Stomach (tissue), 9 donors: Measurements from ENCODE around the gene SURF1. TPM values are rescaled to one million over a fixed set of nuclear protein-coding genes. Genes with fewer than 3 reads are reported as not detected.

ENCODE experiments used
- DNase-seq, 2 donors: peaks; one replicate each; pipeline versions ENCODE4 v3.0.0 to v3.0.0-alpha.2; 2013 to 2019
- H3K27ac ChIP-seq, 5 donors: fragments of 200-600 bp in 4 of 5; sonication (generic) in 4 of 5; one replicate each; pipeline ENCODE4 v1.5.1; 2013 to 2019; ENCODE audit warnings: mild to moderate bottlenecking in 1 of 5, moderate library complexity in 1 of 5
- H3K27me3 ChIP-seq, 3 donors: fragments of 200-600 bp; sonication (generic); one replicate each; pipeline ENCODE4 v1.5.1; 2017 to 2019; ENCODE audit warnings: mixed run types in 1 of 3
- H3K36me3 ChIP-seq, 4 donors: fragments of 200-600 bp; sonication (generic); 1 replicate in 3 of 4; 2 replicates in 1 of 4; pipeline ENCODE4 v1.5.1; 2016 to 2019
- H3K4me1 ChIP-seq, 4 donors: fragments of 200-600 bp; sonication (generic); one replicate each; pipeline ENCODE4 v1.5.1; 2016 to 2019
- H3K4me3 ChIP-seq, 4 donors: fragments of 200-600 bp; sonication (generic) in 3 of 4; one replicate each; pipeline ENCODE4 v1.5.1; 2016 to 2019; ENCODE audit warnings: mild to moderate bottlenecking in 1 of 4
- H3K9me3 ChIP-seq, 4 donors: fragments of 200-600 bp; sonication (generic); one replicate each; pipeline ENCODE4 v1.5.1; 2016 to 2019
- EP300 ChIP-seq: sonication (generic); formaldehyde crosslinking; IDR thresholded peaks from one replicate; pipeline ENCODE4 v1.6.1; 2017; ENCODE audit warnings: antibody characterized with exemption
- POLR2A ChIP-seq, 4 donors: fragments of 450-650 bp; IDR thresholded peaks; one replicate each; pipeline ENCODE4 v1.6.1; 2016; ENCODE audit warnings: antibody characterized with exemption in 4 of 4, control low read depth in 2 of 4, mild to moderate bottlenecking in 1 of 4, moderate library complexity in 1 of 4
- POLR2AphosphoS5 ChIP-seq, 3 donors: sonication (generic); formaldehyde crosslinking; IDR thresholded peaks; one replicate each; pipeline ENCODE4 v1.6.1; 2016; ENCODE audit warnings: antibody characterized with exemption in 3 of 3
- WGBS, 5 donors: extraction: QIAGEN DNeasy Blood & Tissue Kit in 3 of 5; methylation state at CpG; one replicate each; pipeline versions ENCODE4 v1.1.5 to v1.1.7; 2013 to 2018; 5-methylcytosine and 5-hydroxymethylcytosine counted together
- intact Hi-C: fragments of 100-400 bp; cut with DNase I; formaldehyde crosslinking; loops from one replicate; pipeline ENCODE4 v1.15.1; 2023; ENCODE audit warnings: low total_unique reads
- polyA plus RNA-seq, 3 donors: library from polyadenylated mRNA; stranded (reverse); fragments of 200-250 nt; gene quantifications; one replicate each; pipeline ENCODE4 v1.2.3, GENCODE V29; 2013
- total RNA-seq, 5 donors: library from RNA; depleted of rRNA; stranded (reverse); fragments of >200 nt; gene quantifications; one replicate each; pipeline versions ENCODE4 v1.1.0 to v1.2.3, GENCODE V29; 2014 to 2016
- TF ChIP-seq, protein P1 (sequence below), 7 experiments: fragments of 450-650 bp in 4 of 7; fragments of 200-600 bp in 3 of 7; sonication (generic) in 3 of 7; IDR thresholded peaks; one replicate each; pipeline ENCODE4 v1.5.1; 2016 to 2019; ENCODE audit warnings: antibody characterized with exemption in 7 of 7, control low read depth in 2 of 7, mild to moderate bottlenecking in 1 of 7
- donor health status: healthy with polysubstance abuse.
- donor health status: Bipolar disorder and iron deficiency.
- donor health status: healthy.

Gene SURF1
- total and polyA plus RNA-seq, 8 donors = 1.7 to 118 (median 45.3) TPM

DNA sequence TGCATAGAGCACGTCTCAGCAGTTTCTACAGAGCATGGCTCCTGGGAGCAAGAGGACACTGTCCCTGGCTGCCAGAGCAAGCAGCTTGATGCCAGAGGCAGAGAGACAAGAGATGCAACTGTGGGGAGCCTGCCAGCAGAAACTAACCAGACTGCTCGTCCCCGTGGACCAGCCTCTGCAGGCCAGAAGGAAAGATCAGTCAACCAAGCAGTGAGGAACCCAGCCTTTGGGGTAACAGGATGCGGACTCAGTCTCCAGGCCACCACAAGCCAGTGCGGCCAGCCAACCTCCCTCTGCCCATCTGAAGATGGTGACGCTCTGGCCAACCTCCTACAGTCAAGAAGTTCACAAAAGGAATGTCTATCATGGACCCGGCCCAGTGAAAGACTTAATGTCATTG lies 15.9 kb upstream of the SURF1 start:
- peak overlapping the region in 4 of 5 donors; percentile 7 to 73 (median 62) for H3K27ac ChIP-seq
- intact Hi-C loops = no loop called here
- TF ChIP-seq POLR2A (IDR thresholded peaks at IDR 0.05) = no peak
- TF ChIP-seq, protein P1, sequence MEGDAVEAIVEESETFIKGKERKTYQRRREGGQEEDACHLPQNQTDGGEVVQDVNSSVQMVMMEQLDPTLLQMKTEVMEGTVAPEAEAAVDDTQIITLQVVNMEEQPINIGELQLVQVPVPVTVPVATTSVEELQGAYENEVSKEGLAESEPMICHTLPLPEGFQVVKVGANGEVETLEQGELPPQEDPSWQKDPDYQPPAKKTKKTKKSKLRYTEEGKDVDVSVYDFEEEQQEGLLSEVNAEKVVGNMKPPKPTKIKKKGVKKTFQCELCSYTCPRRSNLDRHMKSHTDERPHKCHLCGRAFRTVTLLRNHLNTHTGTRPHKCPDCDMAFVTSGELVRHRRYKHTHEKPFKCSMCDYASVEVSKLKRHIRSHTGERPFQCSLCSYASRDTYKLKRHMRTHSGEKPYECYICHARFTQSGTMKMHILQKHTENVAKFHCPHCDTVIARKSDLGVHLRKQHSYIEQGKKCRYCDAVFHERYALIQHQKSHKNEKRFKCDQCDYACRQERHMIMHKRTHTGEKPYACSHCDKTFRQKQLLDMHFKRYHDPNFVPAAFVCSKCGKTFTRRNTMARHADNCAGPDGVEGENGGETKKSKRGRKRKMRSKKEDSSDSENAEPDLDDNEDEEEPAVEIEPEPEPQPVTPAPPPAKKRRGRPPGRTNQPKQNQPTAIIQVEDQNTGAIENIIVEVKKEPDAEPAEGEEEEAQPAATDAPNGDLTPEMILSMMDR (IDR thresholded peaks at IDR 0.05) = no peak
- no peak for TF ChIP-seq POLR2AphosphoS5 (IDR thresholded peaks at IDR 0.05)
- no peak for TF ChIP-seq EP300
- WGBS, 5 donors = 53 to 64% (median 58%) methylated on average over 7 of the region's 7 CpGs
- no peak for DNase-seq
- peaks cover 75 to 94% (median 85%) of the 10 kb centered on the region in 4 donors for H3K4me1 ChIP-seq
- no peaks in the 10 kb centered on the region for H3K27me3 ChIP-seq
- peaks cover 25 to 43% (median 35%) of the 10 kb centered on the region in 4 donors for H3K36me3 ChIP-seq
- H3K9me3 ChIP-seq = no peaks in the 10 kb centered on the region
- H3K4me3 ChIP-seq = peak overlapping the region in 1 of 4 donors; percentile 2

DNA sequence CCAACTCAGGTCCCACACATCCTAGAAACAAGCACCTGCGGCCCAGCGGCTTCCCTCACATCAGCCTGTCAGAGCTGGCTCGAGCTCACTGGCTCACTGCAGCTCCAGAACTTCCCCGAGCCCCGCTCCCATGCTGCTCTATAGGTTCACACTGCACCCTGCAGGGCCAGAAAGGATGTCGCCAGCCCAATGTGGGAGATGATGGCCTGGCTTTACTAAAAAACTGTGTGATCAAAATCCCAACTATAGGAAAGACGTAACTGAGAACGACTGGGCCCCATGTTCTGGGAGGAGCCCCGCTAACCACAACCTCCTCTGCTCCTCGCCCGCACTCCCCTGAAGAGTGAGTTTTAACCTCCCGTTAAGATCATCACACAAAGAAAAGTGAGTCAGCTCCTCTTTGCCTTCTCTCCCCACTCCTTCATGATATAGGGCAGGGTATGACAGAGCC lies 15.0 kb upstream of the SURF1 start:
- Histone ChIP-seq H3K27me3 (no peaks in the 10 kb centered on the region), H3K4me1 (peaks cover 72 to 93% (median 86%) of the 10 kb centered on the region in 4 donors), H3K4me3 (no peak overlapping the region), H3K36me3 (peaks cover 34 to 51% (median 43%) of the 10 kb centered on the region in 4 donors), H3K27ac (peak overlapping the region; percentile 43 to 73 (median 63)), H3K9me3 (no peaks in the 10 kb centered on the region)
- 31 to 50% (median 37%) methylated on average over 12 of the region's 12 CpGs for WGBS, 5 donors
- intact Hi-C loops = no loop called here
- DNase-seq = no peak
- no peak for TF ChIP-seq POLR2AphosphoS5 (IDR thresholded peaks at IDR 0.05)
- no peak for TF ChIP-seq EP300
- no peak for TF ChIP-seq POLR2A (IDR thresholded peaks at IDR 0.05)
- TF ChIP-seq, protein P1 (IDR thresholded peaks at IDR 0.05) = no peak

DNA sequence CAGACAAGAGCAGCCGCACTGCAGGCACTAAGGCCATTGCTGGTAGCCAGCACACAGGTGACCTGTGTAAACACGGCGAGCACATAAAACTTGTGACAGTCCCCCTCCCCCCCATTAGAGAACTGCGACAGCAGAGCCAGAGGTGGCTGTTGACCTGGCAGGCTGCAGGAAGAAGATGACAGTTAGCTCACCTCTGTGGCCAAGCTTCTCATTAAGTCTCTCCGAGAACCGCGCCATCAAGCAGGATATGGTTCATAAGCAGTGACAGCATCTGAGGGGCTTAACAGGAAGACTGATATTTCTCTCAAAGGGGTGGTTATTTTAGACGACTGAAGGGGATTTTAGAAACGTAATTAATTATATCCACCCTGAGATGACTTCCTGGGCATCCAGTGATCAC lies 14.4 kb upstream of the SURF1 start:
- no peaks in the 10 kb centered on the region for H3K9me3 ChIP-seq
- peak overlapping the region; percentile 43 to 73 (median 63) for H3K27ac ChIP-seq
- no peak for DNase-seq
- WGBS, 5 donors = 40 to 59% (median 56%) methylated on average over 7 to 9 of the region's 9 CpGs
- H3K27me3 ChIP-seq = no peaks in the 10 kb centered on the region
- TF ChIP-seq POLR2AphosphoS5 (IDR thresholded peaks at IDR 0.05) (no peak), EP300 (no peak), POLR2A (IDR thresholded peaks at IDR 0.05) (no peak)
- TF ChIP-seq, protein P1 (IDR thresholded peaks at IDR 0.05) = no peak
- H3K36me3 ChIP-seq = peaks cover 40 to 57% (median 49%) of the 10 kb centered on the region in 4 donors
- H3K4me1 ChIP-seq = peaks cover 72 to 90% (median 87%) of the 10 kb centered on the region in 4 donors
- intact Hi-C loops = no loop called here
- peak overlapping the region in 1 of 4 donors; percentile 7 for H3K4me3 ChIP-seq

DNA sequence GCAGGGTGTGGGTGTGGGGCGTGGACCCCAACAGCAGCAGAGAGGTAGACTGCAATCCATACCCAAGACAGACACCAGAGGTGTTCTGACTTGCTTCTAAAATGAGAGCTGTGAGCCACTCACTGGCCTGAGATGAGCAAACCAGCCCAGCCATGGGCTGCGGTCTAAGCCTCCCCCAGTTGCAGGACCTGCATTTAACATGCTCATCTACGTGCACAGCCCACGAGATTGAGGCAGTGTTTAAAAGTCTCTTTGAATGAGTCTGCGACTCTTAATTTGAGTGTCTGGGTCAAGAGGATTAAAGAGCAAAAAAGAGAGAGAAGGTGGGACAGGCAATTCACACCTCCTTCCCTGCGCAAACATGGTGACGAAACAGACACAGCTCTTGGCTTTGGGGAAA lies 13.6 kb upstream of the SURF1 start:
- H3K9me3 ChIP-seq = no peaks in the 10 kb centered on the region
- WGBS, 5 donors = 67 to 83% (median 72%) methylated on average over 7 of the region's 7 CpGs
- no peak for DNase-seq
- peaks cover 47 to 65% (median 57%) of the 10 kb centered on the region in 4 donors for H3K36me3 ChIP-seq
- H3K4me1 ChIP-seq = peaks cover 72 to 92% (median 84%) of the 10 kb centered on the region in 4 donors
- intact Hi-C loops = no loop called here
- H3K4me3 ChIP-seq = no peak overlapping the region
- H3K27me3 ChIP-seq = no peaks in the 10 kb centered on the region
- H3K27ac ChIP-seq = peak overlapping the region; percentile 20 to 75 (median 63)
- TF ChIP-seq POLR2AphosphoS5 (IDR thresholded peaks at IDR 0.05) (no peak), EP300 (no peak), POLR2A (IDR thresholded peaks at IDR 0.05) (no peak)
- TF ChIP-seq, protein P1 (IDR thresholded peaks at IDR 0.05) = no peak
